Measurements from ENCODE around the gene ARID3A.

Gene ARID3A

GRCh38 chr19:900302-901111, 25.3 kb upstream of the ARID3A start:
- Mint-ChIP-seq H3K36me3 (no peaks in the 10 kb centered on the region), H3K4me3 (no peak overlapping the region), H3K27ac (no peak overlapping the region), H3K27me3 (no peaks in the 10 kb centered on the region), H3K9me3 (ENCODE audit: low read depth) (no peaks in the 10 kb centered on the region), H3K4me1 (ENCODE audit: low read depth) (peaks cover 14% of the 10 kb centered on the region)

GRCh38 chr19:901216-902092, 24.4 kb upstream of the ARID3A start:
- no peaks in the 10 kb centered on the region for H3K36me3 Mint-ChIP-seq
- H3K27ac Mint-ChIP-seq = peak overlapping the region; percentile 28
- H3K4me1 Mint-ChIP-seq (ENCODE audit: low read depth) = peaks cover 21% of the 10 kb centered on the region
- H3K9me3 Mint-ChIP-seq (ENCODE audit: low read depth) = no peaks in the 10 kb centered on the region
- H3K27me3 Mint-ChIP-seq = no peaks in the 10 kb centered on the region
- no peak overlapping the region for H3K4me3 Mint-ChIP-seq

GRCh38 chr19:902093-902370, 23.8 kb upstream of the ARID3A start:
- H3K36me3 Mint-ChIP-seq = no peaks in the 10 kb centered on the region
- H3K9me3 Mint-ChIP-seq (ENCODE audit: low read depth) = no peaks in the 10 kb centered on the region
- H3K4me1 Mint-ChIP-seq (ENCODE audit: low read depth) = peaks cover 27% of the 10 kb centered on the region
- no peak overlapping the region for H3K4me3 Mint-ChIP-seq
- no peaks in the 10 kb centered on the region for H3K27me3 Mint-ChIP-seq
- peak overlapping the region; percentile 28 for H3K27ac Mint-ChIP-seq

- Mint-ChIP-seq H3K36me3 (no peaks in the 10 kb centered on the region), H3K27me3 (no peaks in the 10 kb centered on the region), H3K4me1 (ENCODE audit: low read depth) (peaks cover 33% of the 10 kb centered on the region), H3K4me3 (no peak overlapping the region), H3K27ac (no peak overlapping the region), H3K9me3 (ENCODE audit: low read depth) (no peaks in the 10 kb centered on the region)
Observed at GRCh38 chr19:902446-903226, 23.2 kb upstream of the ARID3A start.

GRCh38 chr19:903266-903797, 22.5 kb upstream of the ARID3A start:
- Mint-ChIP-seq H3K4me1 (ENCODE audit: low read depth) (peaks cover 38% of the 10 kb centered on the region), H3K4me3 (no peak overlapping the region), H3K27ac (no peak overlapping the region), H3K9me3 (ENCODE audit: low read depth) (no peaks in the 10 kb centered on the region), H3K36me3 (no peaks in the 10 kb centered on the region), H3K27me3 (no peaks in the 10 kb centered on the region)

- Mint-ChIP-seq H3K4me3 (no peak overlapping the region), H3K4me1 (ENCODE audit: low read depth) (peaks cover 48% of the 10 kb centered on the region)
Observed at GRCh38 chr19:904545-904944, 21.3 kb upstream of the ARID3A start.

DNA sequence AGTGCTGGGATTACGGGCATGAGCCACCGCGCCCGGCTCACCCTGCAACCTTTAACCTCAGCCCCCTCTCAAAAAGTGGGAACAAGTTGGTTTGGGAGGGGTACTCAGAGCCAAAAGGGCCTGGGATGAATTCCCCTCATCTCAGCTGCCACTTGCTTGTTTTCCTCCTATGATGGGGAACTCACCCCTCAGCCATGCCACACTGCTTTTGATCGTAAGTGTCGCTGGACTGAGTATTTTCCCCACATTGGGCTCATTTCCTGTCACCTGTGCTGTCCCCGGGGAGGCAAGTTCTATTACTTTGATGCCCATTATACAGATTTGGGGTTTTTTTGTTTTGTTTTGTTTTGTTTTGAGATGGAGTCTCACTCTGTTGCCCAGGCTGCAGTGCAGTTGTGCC, 19.4 kb upstream of the ARID3A start:
- Mint-ChIP-seq H3K9me3 (ENCODE audit: low read depth) (no peaks in the 10 kb centered on the region), H3K4me1 (ENCODE audit: low read depth) (peaks cover 61% of the 10 kb centered on the region), H3K36me3 (no peaks in the 10 kb centered on the region), H3K4me3 (peak overlapping the region; percentile 57), H3K27me3 (no peaks in the 10 kb centered on the region), H3K27ac (peak overlapping the region; percentile 72)

More at GRCh38 chr19:904545-904944, 21.3 kb upstream of the ARID3A start:
- H3K36me3 Mint-ChIP-seq = no peaks in the 10 kb centered on the region
- no peaks in the 10 kb centered on the region for H3K27me3 Mint-ChIP-seq
- no peaks in the 10 kb centered on the region for H3K9me3 Mint-ChIP-seq (ENCODE audit: low read depth)
- no peak overlapping the region for H3K27ac Mint-ChIP-seq

GRCh38 chr19:907183-907853, 18.5 kb upstream of the ARID3A start:
- Mint-ChIP-seq H3K36me3 (no peaks in the 10 kb centered on the region), H3K9me3 (ENCODE audit: low read depth) (no peaks in the 10 kb centered on the region), H3K4me3 (peak overlapping the region; percentile 54), H3K27me3 (no peaks in the 10 kb centered on the region), H3K4me1 (ENCODE audit: low read depth) (peaks cover 59% of the 10 kb centered on the region), H3K27ac (peak overlapping the region; percentile 72)

DNA sequence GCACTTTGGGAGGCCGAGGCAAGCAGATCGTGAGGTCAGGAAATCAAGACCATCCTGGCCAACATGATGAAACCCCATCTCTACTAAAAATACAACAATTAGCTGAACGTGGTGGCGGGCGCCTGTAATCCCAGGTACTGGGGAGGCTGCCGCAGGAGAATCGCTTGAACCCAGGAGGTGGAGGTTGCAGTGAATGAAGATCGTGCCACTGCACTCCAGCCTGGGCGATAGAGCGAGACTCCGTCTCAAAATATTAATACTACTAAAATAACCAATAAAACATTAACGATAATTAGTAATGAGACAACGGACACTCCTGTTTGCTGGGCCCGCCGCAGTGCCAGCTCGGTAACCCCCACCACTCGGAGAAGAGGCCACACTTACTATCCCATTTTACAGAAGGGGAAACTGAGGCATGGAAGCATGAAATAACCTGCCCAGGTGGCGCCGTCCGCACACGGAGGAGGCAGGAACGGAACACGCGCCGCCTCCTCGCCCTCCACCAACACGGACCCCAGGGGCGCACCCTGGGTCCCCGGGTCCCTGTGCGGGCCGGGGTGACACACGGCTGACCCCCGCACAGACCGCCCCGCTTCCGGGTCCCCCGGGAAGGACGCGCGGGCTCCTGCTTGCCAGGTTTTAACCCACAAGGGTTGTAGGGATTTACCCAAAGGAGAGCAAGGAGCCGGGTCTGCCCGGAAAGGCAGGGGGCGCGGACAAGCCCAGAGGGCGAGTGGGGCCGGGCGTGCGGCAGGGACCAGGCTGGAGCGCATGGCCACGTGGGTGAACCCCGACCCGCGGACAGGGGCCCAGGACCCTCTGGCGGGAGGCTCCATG, 14.4 kb upstream of the ARID3A start:
- Mint-ChIP-seq H3K36me3 (no peaks in the 10 kb centered on the region), H3K4me3 (peak overlapping the region; percentile 80), H3K27me3 (no peaks in the 10 kb centered on the region), H3K9me3 (ENCODE audit: low read depth) (no peaks in the 10 kb centered on the region), H3K4me1 (ENCODE audit: low read depth) (peaks cover 44% of the 10 kb centered on the region), H3K27ac (peak overlapping the region; percentile 79)

- peak overlapping the region; percentile 28 for H3K27ac Mint-ChIP-seq
- no peaks in the 10 kb centered on the region for H3K27me3 Mint-ChIP-seq
- no peaks in the 10 kb centered on the region for H3K9me3 Mint-ChIP-seq (ENCODE audit: low read depth)
- peaks cover 34% of the 10 kb centered on the region for H3K4me1 Mint-ChIP-seq (ENCODE audit: low read depth)
- no peaks in the 10 kb centered on the region for H3K36me3 Mint-ChIP-seq
- peak overlapping the region; percentile 79 for H3K4me3 Mint-ChIP-seq
Observed at GRCh38 chr19:912181-913079, 13.4 kb upstream of the ARID3A start.

DNA sequence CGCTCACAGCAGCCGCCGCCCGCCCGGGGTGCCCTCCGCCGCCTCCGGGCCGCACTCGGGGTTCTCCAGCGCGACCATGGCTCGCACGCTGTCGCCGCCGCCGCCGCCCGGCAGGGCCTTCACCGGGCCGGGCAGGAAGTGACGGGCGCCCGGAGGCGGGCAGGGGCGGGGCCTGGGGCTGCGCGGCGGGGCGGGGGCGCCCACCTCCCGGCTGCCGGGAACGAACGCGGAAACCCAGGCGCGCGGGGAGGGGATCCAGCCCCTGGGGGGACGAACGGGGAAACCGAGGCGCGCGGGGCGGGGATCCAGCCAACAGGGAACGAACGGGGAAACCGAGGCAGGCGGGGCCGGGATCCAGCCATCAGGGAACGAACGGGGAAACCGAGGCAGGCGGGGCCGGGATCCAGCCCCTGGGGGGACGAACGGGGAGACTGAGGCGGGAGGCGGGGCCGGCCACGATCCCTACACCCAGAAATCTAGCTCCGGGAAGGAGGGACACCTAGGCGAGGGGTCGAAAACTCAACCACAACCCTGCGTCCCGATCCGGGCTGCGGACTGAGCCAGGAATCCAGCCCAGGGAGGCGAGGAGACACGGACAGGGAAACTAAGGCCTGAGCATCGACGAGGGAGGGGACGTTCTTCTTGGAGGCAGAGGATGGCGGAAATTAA, 12.6 kb upstream of the ARID3A start, which contains the start of gene R3HDM4:
R3HDM4 (minus strand) TSS at position 140 of the 669 bp plus-strand sequence; CDS start at position 78, 62 bp downstream.
- Mint-ChIP-seq H3K4me1 (ENCODE audit: low read depth) (peaks cover 30% of the 10 kb centered on the region), H3K27ac (peak within 1 kb of the TSS; percentile 89), H3K27me3 (no peaks in the 10 kb centered on the region), H3K36me3 (no peaks in the 10 kb centered on the region), H3K4me3 (peak within 1 kb of the TSS; percentile 85), H3K9me3 (ENCODE audit: low read depth) (no peaks in the 10 kb centered on the region)

DNA sequence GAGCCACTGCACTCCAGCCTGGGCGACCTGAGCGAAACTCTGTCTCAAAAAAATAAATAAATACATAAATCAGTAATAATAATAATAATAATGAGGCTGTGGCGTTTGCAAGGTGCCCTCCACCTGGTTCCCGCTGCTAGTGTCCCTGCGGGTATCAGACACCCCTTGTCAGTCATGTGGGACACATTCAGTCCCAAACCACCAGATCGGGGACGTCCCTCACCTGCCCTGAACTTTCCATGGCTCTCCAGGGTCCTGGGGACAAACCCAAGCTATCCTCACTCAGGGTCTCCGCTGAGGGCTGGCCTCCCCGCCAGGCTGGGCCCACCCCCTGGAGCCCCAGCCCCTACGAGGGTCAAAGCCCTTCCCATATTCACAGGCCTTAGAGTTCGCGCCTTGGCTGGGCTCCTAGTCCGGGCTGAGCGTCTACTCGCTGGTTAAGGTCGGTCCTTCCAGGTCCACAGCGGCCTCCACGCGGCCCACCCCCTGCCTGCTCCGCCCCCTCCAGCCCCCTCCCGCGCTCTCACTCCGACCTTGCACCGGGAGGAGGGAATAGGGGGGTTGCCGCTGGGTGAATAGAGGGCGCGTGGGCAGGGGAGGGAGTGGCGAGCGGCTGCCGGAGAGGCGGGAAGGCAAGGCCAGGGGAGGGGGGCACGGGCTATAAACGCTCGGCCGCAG, 9.1 kb upstream of the ARID3A start:
- H3K4me3 Mint-ChIP-seq = peak overlapping the region; percentile 32
- H3K27ac Mint-ChIP-seq = no peak overlapping the region
- no peaks in the 10 kb centered on the region for H3K27me3 Mint-ChIP-seq
- H3K9me3 Mint-ChIP-seq (ENCODE audit: low read depth) = no peaks in the 10 kb centered on the region
- peaks cover 14% of the 10 kb centered on the region for H3K4me1 Mint-ChIP-seq (ENCODE audit: low read depth)
- no peaks in the 10 kb centered on the region for H3K36me3 Mint-ChIP-seq

Measured in activated naive CD8-positive, alpha-beta T cell (primary cell).